ENCODE measurements around the gene MTMR1.

MTMR1 gene

GRCh38 chrX:150769408-150769807, 76.2 kb downstream of the MTMR1 start:
- H3K4me3 ChIP-seq (ENCODE audit: low read depth, low read length): no peak overlapping the region
- DNase-seq (ENCODE audit: low read depth): no peak
- TF ChIP-seq, protein P1, sequence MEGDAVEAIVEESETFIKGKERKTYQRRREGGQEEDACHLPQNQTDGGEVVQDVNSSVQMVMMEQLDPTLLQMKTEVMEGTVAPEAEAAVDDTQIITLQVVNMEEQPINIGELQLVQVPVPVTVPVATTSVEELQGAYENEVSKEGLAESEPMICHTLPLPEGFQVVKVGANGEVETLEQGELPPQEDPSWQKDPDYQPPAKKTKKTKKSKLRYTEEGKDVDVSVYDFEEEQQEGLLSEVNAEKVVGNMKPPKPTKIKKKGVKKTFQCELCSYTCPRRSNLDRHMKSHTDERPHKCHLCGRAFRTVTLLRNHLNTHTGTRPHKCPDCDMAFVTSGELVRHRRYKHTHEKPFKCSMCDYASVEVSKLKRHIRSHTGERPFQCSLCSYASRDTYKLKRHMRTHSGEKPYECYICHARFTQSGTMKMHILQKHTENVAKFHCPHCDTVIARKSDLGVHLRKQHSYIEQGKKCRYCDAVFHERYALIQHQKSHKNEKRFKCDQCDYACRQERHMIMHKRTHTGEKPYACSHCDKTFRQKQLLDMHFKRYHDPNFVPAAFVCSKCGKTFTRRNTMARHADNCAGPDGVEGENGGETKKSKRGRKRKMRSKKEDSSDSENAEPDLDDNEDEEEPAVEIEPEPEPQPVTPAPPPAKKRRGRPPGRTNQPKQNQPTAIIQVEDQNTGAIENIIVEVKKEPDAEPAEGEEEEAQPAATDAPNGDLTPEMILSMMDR (IDR thresholded peaks at IDR 0.05; ENCODE audit: insufficient read depth, low read depth, low read length, missing control alignments): no peak

DNA sequence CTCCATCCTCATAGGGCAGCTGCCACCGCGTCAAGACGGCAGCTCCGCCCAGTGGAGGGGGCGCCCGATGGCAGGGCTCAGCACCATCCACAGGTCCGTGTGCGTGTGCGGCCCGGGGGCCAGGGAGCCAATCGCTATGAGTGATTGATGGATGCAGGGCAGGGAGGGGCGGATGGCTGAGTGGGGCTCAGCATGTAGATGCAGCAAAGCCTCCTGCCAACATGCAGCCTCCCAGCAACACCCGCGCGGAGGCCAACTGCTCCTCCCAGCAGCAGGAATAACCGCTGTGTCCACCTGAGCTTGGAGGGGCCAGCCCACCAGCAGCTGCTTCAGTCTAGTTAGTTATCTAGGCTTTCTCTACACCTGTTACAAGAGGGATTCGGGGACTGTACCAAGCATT, 77.4 kb downstream of the MTMR1 start:
- TF ChIP-seq, protein P1 (IDR thresholded peaks at IDR 0.05; ENCODE audit: insufficient read depth, low read depth, low read length, missing control alignments): no peak

DNA sequence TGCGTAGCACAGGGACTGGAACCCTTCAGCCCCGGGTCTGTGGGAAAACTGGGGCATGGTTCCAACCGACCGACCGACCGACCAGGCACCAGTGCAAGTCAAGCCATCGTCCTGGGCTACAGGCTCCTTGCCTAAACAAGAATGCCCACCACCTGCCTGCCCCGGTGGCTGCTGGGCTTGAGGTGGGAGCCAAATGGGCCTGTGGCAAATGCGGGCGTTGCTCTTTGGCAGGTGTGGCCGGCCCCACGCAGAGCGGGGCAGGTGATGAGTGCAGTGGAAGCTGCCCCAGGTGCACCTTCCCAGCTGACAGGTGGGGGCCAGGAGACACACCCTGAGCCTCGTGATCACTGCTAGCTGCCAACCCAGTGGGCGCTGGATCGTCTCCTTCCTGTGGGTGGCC, 77.9 kb downstream of the MTMR1 start:
- TF ChIP-seq, protein P1 (IDR thresholded peaks at IDR 0.05; ENCODE audit: insufficient read depth, low read depth, low read length, missing control alignments): no peak
- DNase-seq (ENCODE audit: low read depth): no peak
- no peak overlapping the region for H3K4me3 ChIP-seq (ENCODE audit: low read depth, low read length)

More for the DNA sequence above, 77.4 kb downstream of the MTMR1 start:
- no peak overlapping the region for H3K4me3 ChIP-seq (ENCODE audit: low read depth, low read length)
- no peak for DNase-seq (ENCODE audit: low read depth)

DNA sequence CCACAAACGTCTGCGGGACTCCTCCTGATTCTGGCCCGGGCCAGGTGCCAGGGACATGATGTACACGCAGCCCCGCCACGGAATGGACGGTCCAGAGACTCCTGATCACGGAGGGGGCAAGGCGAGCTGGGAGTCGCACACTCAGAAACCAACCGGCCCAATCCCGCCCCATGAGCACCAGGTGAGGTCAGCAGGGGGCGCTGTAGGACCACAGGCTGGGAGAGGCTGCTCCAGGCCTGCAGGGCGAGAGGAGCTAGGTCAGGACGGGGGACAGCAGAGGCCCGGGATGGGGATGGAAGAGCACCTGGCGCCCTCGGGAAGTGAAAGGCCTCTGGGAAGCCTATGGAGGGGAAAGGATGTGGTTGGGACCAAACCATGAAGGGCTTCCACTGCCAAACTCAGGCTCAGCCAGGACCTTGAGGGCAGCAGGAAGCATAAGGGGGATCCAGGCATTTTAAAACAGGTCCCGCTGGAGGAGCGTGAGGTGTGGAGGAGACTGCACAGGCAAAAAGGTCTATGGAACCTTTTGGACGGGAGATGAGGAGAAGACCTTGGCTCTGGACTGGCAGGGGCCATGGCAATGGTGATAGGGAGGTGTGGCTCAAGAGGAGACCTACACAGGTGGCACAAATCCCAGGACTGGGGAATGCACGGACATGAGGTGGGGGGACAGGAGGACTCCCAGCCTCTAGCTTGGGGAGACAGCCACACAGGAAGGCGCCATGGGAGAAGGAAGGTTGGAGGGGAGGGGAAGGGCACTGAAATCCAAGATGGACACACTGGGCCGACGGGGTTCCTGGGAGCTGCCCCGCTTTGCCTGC, 79.2 kb downstream of the MTMR1 start:
- no peak overlapping the region for H3K4me3 ChIP-seq (ENCODE audit: low read depth, low read length)
- TF ChIP-seq, protein P1 (IDR thresholded peaks at IDR 0.05; ENCODE audit: insufficient read depth, low read depth, low read length, missing control alignments): peak; percentile 74
- peak; percentile 75 for DNase-seq (ENCODE audit: low read depth)

DNA sequence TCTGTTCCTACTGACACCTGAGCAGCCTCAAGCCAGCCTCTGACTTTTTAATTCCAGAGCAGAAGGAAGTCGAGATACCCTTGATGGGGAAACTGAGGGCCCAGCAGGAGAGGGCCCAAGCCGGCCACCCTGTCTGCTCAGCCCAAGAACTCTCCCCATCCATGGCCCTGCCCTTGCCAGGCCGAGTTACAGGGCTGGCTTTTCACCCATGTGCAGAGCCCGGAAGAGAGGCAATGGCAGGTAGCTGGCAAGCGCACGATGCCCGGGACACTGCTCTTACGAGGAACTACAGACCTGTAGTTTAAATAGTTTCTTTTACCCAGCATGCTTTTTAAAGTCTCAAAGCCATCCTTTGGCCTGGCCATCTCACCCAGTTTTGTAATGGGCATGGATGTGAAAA, 79.9 kb downstream of the MTMR1 start:
- no peak overlapping the region for H3K4me3 ChIP-seq (ENCODE audit: low read depth, low read length)
- TF ChIP-seq, protein P1 (IDR thresholded peaks at IDR 0.05; ENCODE audit: insufficient read depth, low read depth, low read length, missing control alignments): no peak
- DNase-seq (ENCODE audit: low read depth): no peak

- TF ChIP-seq, protein P1 (IDR thresholded peaks at IDR 0.05; ENCODE audit: insufficient read depth, low read depth, low read length, missing control alignments): no peak
- no peak overlapping the region for H3K4me3 ChIP-seq (ENCODE audit: low read depth, low read length)
- no peak for DNase-seq (ENCODE audit: low read depth)
These were observed 80.4 kb downstream of the MTMR1 start for GRCh38 chrX:150773634-150774033.

All from GM12865 (cell line).